ENCODE measurements around the gene CD300E. TPM values are rescaled to one million over a fixed set of nuclear protein-coding genes. Genes with fewer than 3 reads are reported as not detected.

CD300E gene
- total RNA-seq, 1 experiment from 2014 or later: not detected

DNA sequence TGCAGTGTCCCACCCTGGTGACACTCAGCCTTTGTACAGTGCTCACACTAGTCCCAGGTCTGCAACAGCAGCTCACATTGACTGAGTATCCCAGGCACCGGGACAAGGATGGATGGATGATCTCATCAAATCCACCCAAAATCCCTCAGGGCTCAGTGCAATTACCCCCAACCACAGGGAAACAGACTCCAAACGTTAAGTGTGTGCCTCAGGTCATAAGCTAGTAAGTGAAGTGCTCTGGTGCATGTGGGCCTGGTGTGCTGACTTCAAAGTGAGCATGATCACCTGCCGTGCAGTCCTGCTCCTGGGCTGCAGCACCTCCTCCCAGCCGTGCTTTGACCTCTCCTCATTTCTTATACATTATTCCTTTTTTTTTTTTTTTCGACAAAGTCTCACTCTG lies 31.2 kb upstream of the CD300E start:
- Histone ChIP-seq H3K9me3 (ENCODE audit: control insufficient read depth in 1 of 2, insufficient read depth in 1 of 2, low read depth in 1 of 2, low read length in 2 of 2) (no peaks in the 10 kb centered on the region), H3K27me3 (ENCODE audit: insufficient read depth, low read length) (peaks cover 52% of the 10 kb centered on the region), H3K36me3 (ENCODE audit: control insufficient read depth in 1 of 2, insufficient read depth in 2 of 2, low read length in 2 of 2) (no peaks in the 10 kb centered on the region), H3K9me2 (ENCODE audit: insufficient read depth) (no peaks in the 10 kb centered on the region), H3K27ac (ENCODE audit: low read depth, low read length) (no peak overlapping the region), H3K4me2 (ENCODE audit: low read length) (no peak overlapping the region), H3K4me1 (ENCODE audit: control insufficient read depth in 1 of 2, insufficient read depth in 2 of 2, low read length in 2 of 2) (no peaks in the 10 kb centered on the region), H4K20me1 (ENCODE audit: insufficient read depth) (no peaks in the 10 kb centered on the region), H3K9ac (ENCODE audit: low read length) (no peak overlapping the region), H3K4me3 (replicated peaks in 1 of 2; ENCODE audit: low read depth in 1 of 2, low read length in 2 of 2) (no peak overlapping the region), H3K79me2 (ENCODE audit: insufficient read depth, low read length) (no peaks in the 10 kb centered on the region), H2AFZ (ENCODE audit: low read depth, low read length, poor library complexity, severe bottlenecking) (no peak overlapping the region)
- intact Hi-C loops (cut with micrococcal nuclease): no loop called here
- no peak for DNase-seq (ENCODE audit: low read depth, low spot score)
- CTCF ChIA-PET: interaction anchor here (1.0 to 6.9 kb wide), 2 partner anchors 11 to 82 kb away, joined by 3 to 253 read pairs; partner anchors contain the start of gene RAB37
- RAD21 ChIA-PET (ENCODE audit: low non-redundant PET in 1 of 2, low total read pairs in 2 of 2, uncharacterized antibody in 2 of 2, unreplicated experiment in 2 of 2): interaction anchor here in 1 of 2 experiments (0.7 kb wide), 1 partner anchor 90 kb away, joined by 3 read pairs; no protein-coding TSS in a partner anchor
- no peak for ATAC-seq
- POLR2A ChIA-PET: no interaction called here
- no TSS peak for BruUV-seq (replicated peaks)
- TF ChIP-seq ZNF274 (IDR thresholded peaks at IDR 0.05; ENCODE audit: low read depth, low read length) (no peak), CBX3 (IDR thresholded peaks at IDR 0.05; ENCODE audit: low read depth) (no peak), EGR1 (IDR thresholded peaks at IDR 0.05; ENCODE audit: low read depth) (no peak)
- TF ChIP-seq, protein P1, sequence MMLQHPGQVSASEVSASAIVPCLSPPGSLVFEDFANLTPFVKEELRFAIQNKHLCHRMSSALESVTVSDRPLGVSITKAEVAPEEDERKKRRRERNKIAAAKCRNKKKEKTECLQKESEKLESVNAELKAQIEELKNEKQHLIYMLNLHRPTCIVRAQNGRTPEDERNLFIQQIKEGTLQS (IDR thresholded peaks at IDR 0.05): no peak
- TF ChIP-seq, protein P2, sequence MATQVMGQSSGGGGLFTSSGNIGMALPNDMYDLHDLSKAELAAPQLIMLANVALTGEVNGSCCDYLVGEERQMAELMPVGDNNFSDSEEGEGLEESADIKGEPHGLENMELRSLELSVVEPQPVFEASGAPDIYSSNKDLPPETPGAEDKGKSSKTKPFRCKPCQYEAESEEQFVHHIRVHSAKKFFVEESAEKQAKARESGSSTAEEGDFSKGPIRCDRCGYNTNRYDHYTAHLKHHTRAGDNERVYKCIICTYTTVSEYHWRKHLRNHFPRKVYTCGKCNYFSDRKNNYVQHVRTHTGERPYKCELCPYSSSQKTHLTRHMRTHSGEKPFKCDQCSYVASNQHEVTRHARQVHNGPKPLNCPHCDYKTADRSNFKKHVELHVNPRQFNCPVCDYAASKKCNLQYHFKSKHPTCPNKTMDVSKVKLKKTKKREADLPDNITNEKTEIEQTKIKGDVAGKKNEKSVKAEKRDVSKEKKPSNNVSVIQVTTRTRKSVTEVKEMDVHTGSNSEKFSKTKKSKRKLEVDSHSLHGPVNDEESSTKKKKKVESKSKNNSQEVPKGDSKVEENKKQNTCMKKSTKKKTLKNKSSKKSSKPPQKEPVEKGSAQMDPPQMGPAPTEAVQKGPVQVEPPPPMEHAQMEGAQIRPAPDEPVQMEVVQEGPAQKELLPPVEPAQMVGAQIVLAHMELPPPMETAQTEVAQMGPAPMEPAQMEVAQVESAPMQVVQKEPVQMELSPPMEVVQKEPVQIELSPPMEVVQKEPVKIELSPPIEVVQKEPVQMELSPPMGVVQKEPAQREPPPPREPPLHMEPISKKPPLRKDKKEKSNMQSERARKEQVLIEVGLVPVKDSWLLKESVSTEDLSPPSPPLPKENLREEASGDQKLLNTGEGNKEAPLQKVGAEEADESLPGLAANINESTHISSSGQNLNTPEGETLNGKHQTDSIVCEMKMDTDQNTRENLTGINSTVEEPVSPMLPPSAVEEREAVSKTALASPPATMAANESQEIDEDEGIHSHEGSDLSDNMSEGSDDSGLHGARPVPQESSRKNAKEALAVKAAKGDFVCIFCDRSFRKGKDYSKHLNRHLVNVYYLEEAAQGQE (IDR thresholded peaks at IDR 0.05; ENCODE audit: low read depth): no peak
- TF ChIP-seq, protein P3, sequence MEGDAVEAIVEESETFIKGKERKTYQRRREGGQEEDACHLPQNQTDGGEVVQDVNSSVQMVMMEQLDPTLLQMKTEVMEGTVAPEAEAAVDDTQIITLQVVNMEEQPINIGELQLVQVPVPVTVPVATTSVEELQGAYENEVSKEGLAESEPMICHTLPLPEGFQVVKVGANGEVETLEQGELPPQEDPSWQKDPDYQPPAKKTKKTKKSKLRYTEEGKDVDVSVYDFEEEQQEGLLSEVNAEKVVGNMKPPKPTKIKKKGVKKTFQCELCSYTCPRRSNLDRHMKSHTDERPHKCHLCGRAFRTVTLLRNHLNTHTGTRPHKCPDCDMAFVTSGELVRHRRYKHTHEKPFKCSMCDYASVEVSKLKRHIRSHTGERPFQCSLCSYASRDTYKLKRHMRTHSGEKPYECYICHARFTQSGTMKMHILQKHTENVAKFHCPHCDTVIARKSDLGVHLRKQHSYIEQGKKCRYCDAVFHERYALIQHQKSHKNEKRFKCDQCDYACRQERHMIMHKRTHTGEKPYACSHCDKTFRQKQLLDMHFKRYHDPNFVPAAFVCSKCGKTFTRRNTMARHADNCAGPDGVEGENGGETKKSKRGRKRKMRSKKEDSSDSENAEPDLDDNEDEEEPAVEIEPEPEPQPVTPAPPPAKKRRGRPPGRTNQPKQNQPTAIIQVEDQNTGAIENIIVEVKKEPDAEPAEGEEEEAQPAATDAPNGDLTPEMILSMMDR (IDR thresholded peaks at IDR 0.05 in 2 of 3, conservative IDR thresholded peaks at IDR 0.05 in 1 of 3; ENCODE audit: borderline replicate concordance in 1 of 3, insufficient read depth in 1 of 3, low read depth in 2 of 3, low read length in 2 of 3): no peak

Measured in HCT116 (cell line).